ENCODE results near the gene PUM2.

- TF ChIP-seq CTCF (conservative IDR thresholded peaks at IDR 0.05; ENCODE audit: low read depth, low read length): no peak
- no peak for TF ChIP-seq EZH2 (IDR thresholded peaks at IDR 0.05; ENCODE audit: borderline replicate concordance, low read depth, low read length, poor library complexity, severe bottlenecking)
These were observed 128.5 kb downstream of the PUM2 start for GRCh38 chr2:20222014-20222768.

Measured in A673 (cell line).